ENCODE results near the gene RIMS3.
"Not testable (repeated sequence)": the region's sequence is repeated elsewhere in the genome, so short reads cannot be mapped to it uniquely, and the experiment has no call there.

RIMS3 gene

GRCh38 chr1:40633931-40634376, 31.5 kb downstream of the RIMS3 start:
- Mint-ChIP-seq H3K4me1 (peaks cover 47% of the 10 kb centered on the region), H3K9me3 (no peaks in the 10 kb centered on the region), H3K36me3 (no peaks in the 10 kb centered on the region), H3K4me3 (no peak overlapping the region), H3K27ac (no peak overlapping the region)
- ATAC-seq (no peak), DNase-seq (ENCODE audit: low spot score in 2 of 2) (no peak)

- Mint-ChIP-seq H3K4me1 (peaks cover 51% of the 10 kb centered on the region), H3K27ac (no peak overlapping the region), H3K4me3 (no peak overlapping the region), H3K36me3 (no peaks in the 10 kb centered on the region), H3K9me3 (no peaks in the 10 kb centered on the region)
- ATAC-seq (no peak), DNase-seq (ENCODE audit: low spot score in 2 of 2) (no peak)
These were observed 32.0 kb downstream of the RIMS3 start for GRCh38 chr1:40633523-40633922.

GRCh38 chr1:40630488-40631223, 34.8 kb downstream of the RIMS3 start:
- ATAC-seq (no peak), DNase-seq (ENCODE audit: low spot score in 2 of 2) (no peak)
- Mint-ChIP-seq H3K4me3 (no peak overlapping the region), H3K9me3 (no peaks in the 10 kb centered on the region), H3K27ac (peak overlapping the region; percentile 66), H3K4me1 (peaks cover 45% of the 10 kb centered on the region), H3K36me3 (no peaks in the 10 kb centered on the region)

DNA sequence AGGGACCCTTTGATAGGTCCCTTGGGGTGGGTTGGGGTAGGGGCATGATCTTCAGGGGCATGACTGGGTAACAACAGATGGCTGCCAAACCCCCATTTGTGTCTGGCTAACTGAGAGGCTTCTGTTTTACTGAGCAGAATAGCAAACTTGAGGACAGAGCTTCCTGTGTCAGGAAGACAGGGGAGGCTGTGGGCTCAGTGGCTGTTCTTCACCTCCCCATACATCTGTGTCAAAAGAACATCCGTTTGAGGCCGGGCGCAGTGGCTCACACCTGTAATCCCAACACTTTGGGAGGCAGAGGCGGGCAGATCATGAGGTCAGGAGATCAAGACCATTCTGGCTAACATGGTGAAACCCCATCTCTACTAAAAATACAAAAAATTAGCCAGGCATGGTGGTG, 35.9 kb downstream of the RIMS3 start:
- H3K4me1 Mint-ChIP-seq = peaks cover 42% of the 10 kb centered on the region
- H3K4me3 Mint-ChIP-seq; H3K36me3 Mint-ChIP-seq; H3K9me3 Mint-ChIP-seq; DNase-seq (ENCODE audit: low spot score in 2 of 2): not testable (repeated sequence)
- peak; percentile 17 for ATAC-seq
- peak overlapping the region; percentile 66 for H3K27ac Mint-ChIP-seq

DNA sequence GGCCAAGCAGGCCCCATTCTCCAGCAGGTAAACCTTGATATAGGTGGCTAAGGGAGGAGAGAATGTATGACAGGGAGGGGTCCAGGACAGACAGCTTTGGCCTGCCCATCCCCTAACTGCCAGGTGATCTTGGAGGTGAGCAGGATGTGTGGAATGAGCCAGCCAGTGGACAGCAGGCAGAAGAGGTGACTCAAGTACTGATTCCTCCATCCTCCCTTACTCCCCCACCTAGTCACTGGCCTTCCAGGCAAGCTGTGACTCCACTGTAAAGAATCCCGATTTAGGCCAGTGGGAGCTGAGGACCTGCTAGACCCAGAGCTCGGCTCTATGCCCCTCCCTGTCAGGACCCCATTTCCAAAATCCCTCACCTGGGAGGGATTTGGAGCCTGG, 36.6 kb downstream of the RIMS3 start:
- Mint-ChIP-seq H3K4me3 (no peak overlapping the region), H3K4me1 (peaks cover 42% of the 10 kb centered on the region), H3K27ac (peak overlapping the region; percentile 66), H3K36me3 (no peaks in the 10 kb centered on the region), H3K9me3 (no peaks in the 10 kb centered on the region)
- ATAC-seq (no peak), DNase-seq (ENCODE audit: low spot score in 2 of 2) (no peak)

DNA sequence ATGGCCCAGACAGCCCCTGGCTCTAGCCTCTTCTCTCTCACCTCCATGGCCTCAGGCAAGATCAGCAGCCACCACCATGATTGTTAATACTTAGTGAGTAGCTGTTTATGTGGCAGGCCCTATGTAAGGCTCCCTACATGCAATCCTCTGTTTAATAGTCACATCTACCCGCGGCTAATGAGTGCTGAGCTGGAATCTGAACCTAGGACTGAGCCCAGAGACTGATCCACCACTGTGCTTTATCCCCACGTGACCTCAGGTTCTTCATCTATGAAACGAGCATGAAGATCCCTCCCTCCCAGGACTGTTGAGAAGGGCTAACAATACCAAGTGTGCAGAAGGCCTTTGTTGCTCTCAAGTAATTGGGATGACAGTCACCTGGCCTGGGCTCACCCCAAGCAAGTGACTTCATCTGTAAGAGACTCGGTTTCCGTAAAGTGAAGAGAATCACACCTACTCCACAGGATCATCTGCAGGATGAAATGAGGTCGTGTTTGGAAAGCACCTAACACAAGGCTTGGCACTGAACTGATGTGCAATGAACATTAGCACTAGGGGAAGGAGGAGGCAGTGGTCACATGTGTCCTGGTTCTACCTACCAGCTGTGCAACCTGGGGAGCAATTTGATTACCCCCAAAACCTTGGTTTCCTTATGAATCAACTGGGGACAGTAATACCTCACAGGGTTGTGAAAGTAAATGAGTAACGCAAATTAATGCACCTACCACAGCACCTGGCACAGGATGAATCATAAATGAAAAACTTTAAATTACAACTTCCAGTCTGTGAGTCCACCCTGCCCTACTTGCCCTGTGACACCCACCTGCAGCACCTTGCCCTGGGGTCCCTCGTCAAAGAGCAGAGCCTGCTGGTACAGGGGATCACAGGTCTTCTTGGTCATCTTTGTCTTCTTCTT, 37.2 kb downstream of the RIMS3 start:
- peaks cover 42% of the 10 kb centered on the region for H3K4me1 Mint-ChIP-seq
- peak overlapping the region; percentile 66 for H3K27ac Mint-ChIP-seq
- no peaks in the 10 kb centered on the region for H3K36me3 Mint-ChIP-seq
- peak in 1 of 2 donors; percentile 66 for DNase-seq (ENCODE audit: low spot score in 2 of 2)
- H3K4me3 Mint-ChIP-seq = no peak overlapping the region
- ATAC-seq = peak; percentile 92
- H3K9me3 Mint-ChIP-seq = no peaks in the 10 kb centered on the region

DNA sequence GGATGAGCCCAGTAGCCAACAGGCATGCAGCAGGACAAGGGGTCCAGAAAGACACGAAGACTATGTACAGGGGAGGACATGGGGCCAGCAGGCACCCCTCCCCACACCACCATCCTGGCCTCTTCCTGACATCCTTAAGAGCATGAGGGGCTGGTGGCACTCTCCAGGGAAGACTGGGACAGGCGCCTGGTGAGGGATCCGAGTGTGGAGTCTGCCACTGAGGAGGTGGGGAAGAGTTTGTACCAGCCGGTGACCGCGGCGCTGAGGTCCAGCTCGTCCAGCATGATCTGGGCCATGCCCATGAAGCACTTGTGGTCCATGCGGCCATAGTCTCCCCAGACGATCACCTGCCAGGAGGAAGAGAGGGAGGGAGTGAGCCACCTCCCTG, 39.1 kb downstream of the RIMS3 start:
- Mint-ChIP-seq H3K36me3 (no peaks in the 10 kb centered on the region), H3K4me3 (no peak overlapping the region), H3K9me3 (no peaks in the 10 kb centered on the region), H3K4me1 (peaks cover 42% of the 10 kb centered on the region), H3K27ac (peak overlapping the region; percentile 63)
- DNase-seq (ENCODE audit: low spot score in 2 of 2) (no peak), ATAC-seq (no peak)

DNA sequence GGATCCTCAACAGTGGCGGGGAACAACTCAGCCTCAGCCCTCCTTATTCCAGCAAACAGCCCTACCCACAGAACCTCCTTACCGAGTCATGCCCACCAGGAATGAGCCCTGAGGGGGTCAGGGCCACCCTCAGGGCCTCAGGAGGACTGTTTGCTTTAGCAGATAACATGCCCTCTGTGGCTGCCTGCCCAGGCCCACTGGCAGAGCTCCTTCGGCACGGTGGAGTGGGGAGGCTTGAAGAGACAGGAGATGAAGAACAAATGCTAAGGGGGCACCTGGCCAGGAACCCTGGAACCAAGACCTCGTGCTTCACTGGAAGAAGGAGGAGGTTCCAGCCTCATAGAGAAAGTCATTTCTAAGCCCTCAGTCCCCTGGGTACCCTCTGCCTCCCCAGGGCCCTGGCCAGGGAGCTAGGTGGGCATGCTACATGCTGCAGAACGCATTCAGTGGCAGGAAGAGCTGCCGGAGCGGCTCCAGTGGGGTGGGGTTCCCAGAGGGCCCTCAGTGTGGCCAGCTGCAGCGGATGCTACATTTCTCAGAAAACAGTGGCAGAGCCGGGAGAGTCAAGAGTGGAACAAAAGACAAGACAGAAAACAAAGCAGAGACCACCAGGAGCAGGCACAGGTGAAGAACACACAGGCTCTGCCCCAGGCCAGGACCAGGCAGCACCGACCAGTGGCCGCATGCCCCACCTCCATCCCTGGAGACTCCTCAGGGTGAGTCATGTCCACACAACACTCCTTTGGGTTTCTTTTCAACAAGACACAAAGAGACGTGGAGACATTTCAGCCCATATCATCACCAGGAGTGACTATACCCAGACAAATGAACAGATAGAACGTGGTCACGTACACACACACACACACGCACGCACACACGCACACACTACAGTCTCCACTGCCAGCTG, 39.8 kb downstream of the RIMS3 start:
- Mint-ChIP-seq H3K27ac (peak overlapping the region; percentile 63), H3K36me3 (no peaks in the 10 kb centered on the region), H3K9me3 (no peaks in the 10 kb centered on the region), H3K4me1 (peaks cover 42% of the 10 kb centered on the region), H3K4me3 (no peak overlapping the region)
- DNase-seq (ENCODE audit: low spot score in 2 of 2) (no peak), ATAC-seq (no peak)

DNA sequence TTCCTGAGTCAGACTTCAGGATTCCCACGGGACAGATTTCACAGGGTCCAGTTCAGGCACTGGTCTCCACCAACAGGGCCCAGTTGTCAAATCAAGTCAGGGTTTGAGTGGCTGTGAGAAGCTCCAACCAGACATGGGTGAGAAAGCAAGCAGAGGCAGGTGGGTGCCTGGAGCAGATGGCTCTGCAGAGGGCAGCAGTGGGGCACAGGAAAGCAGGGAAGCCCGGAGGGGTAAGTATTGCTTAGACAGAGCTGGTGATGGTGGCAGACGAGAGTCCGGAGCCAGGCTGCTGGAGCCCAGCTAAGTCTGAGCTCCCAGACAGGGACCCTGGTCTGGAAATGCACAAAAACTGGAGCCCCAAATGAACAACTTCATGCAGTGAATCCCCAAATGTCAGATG, 40.4 kb downstream of the RIMS3 start:
- ATAC-seq (no peak), DNase-seq (ENCODE audit: low spot score in 2 of 2) (no peak)

DNA sequence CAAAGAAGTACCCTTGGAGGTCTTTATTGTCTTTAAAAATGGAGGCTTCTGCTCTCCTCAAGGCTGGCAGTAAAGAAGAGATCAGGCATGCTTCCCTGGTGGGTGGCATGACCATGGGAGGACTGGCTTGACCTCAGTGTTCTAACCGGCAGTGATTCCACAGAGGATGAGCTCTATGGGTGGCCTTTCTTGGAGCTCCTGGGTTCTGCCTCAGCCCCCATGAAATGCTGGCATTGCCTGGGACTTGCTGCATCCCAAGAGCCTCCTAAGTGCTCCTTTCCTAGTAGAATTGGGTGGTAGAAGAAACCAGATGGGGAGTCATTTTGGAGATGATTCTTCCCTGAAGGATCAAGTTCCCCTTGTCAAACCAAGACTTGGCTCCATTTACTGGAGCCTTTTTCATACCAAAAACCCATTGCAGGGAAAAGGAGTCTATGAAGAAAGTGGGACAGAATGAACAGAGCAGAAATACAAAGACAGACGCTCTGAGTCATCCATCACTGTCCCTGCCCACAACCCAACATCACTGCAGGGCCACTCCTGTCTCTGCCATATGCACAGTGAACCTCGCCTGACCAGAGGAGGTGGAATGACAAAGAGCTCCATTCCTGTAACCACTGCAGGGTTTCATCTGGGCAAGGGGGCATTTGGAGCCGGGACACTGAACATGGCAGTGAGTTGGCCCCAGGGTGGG, 42.4 kb downstream of the RIMS3 start:
- H3K27ac Mint-ChIP-seq = no peak overlapping the region
- DNase-seq (ENCODE audit: low spot score in 2 of 2) (no peak), ATAC-seq (no peak)
- H3K4me3 Mint-ChIP-seq = no peak overlapping the region
- H3K36me3 Mint-ChIP-seq = no peaks in the 10 kb centered on the region
- H3K9me3 Mint-ChIP-seq = no peaks in the 10 kb centered on the region
- H3K4me1 Mint-ChIP-seq = peaks cover 16% of the 10 kb centered on the region

More for the DNA sequence above, 40.4 kb downstream of the RIMS3 start:
- no peak overlapping the region for H3K4me3 Mint-ChIP-seq
- H3K9me3 Mint-ChIP-seq = no peaks in the 10 kb centered on the region
- H3K4me1 Mint-ChIP-seq = peaks cover 36% of the 10 kb centered on the region
- H3K36me3 Mint-ChIP-seq = no peaks in the 10 kb centered on the region
- H3K27ac Mint-ChIP-seq = peak overlapping the region; percentile 63

DNA sequence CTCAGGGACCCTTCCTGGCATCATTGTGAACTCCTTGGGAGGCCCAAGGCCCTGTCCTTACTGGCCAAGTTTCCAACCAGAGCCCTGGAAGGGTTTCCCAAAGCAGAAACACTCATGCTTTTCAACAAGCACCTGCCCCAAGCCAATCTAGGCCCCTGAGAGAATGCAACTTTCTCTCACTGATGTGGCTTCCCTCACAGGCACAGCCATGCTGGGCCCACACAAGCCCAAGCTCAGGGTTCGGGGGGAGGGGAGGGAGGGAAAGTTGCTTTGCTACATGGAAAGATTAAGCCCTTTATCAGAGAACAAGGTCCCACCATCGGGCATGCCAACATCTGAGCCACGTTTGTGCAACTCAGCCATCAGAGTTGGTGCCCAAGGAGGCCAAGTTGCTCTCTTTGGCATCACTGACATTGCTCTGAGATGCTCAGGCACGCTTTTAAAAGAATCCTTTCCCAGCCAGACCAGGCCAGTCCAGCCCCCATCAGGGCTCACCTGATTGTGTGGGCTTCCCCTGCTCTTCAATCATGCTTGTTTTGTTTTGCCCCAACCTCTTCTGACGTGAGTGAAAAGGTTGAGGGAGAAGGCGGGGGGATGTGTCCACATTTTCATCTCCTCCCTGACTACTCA, 43.5 kb downstream of the RIMS3 start:
- Mint-ChIP-seq H3K9me3 (no peaks in the 10 kb centered on the region), H3K36me3 (no peaks in the 10 kb centered on the region)

DNA sequence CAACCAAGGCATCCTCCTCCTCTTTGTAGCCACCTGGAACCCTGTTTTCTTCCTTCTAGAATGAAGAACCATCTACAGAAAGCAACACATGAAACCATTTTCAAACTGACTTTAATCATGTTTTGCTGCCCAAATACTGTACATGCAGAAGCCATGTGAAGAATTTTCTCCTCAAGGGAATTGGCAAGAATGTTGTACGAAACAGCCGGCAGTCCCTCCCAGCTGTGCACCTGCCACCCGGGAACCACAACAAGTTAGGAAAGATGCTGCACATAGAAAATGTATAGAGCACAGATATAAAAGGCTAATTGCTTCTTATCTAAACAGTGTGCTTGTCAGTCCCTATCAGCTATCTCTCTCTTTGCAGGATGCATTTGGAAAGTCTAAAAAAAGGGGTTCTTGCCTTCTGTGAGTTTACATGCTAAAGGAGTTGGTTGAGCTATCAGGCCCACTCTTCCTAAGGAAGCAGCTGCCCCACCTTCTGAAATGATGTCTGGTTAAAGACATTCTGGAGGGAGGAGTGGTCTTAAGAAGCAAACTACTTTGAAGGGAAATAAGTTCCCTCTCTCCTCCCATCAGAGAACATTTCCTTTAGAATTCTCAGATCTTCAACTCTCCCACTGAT, 44.8 kb downstream of the RIMS3 start:
- Mint-ChIP-seq H3K27ac (no peak overlapping the region), H3K4me1 (peaks cover 7% of the 10 kb centered on the region), H3K4me3 (no peak overlapping the region), H3K9me3 (no peaks in the 10 kb centered on the region), H3K36me3 (no peaks in the 10 kb centered on the region)
- no peak for ATAC-seq
- DNase-seq (ENCODE audit: low spot score in 2 of 2) = no peak

More for the DNA sequence above, 43.5 kb downstream of the RIMS3 start:
- Mint-ChIP-seq H3K4me3 (no peak overlapping the region), H3K4me1 (peaks cover 12% of the 10 kb centered on the region), H3K27ac (no peak overlapping the region)
- no peak for ATAC-seq
- DNase-seq (ENCODE audit: low spot score in 2 of 2) = no peak

- Mint-ChIP-seq H3K4me1 (peaks cover 5% of the 10 kb centered on the region), H3K27ac (no peak overlapping the region), H3K36me3 (no peaks in the 10 kb centered on the region), H3K9me3 (no peaks in the 10 kb centered on the region), H3K4me3 (no peak overlapping the region)
- ATAC-seq (no peak), DNase-seq (ENCODE audit: low spot score in 2 of 2) (no peak)
These were observed 45.3 kb downstream of the RIMS3 start for GRCh38 chr1:40620150-40620549.

DNA sequence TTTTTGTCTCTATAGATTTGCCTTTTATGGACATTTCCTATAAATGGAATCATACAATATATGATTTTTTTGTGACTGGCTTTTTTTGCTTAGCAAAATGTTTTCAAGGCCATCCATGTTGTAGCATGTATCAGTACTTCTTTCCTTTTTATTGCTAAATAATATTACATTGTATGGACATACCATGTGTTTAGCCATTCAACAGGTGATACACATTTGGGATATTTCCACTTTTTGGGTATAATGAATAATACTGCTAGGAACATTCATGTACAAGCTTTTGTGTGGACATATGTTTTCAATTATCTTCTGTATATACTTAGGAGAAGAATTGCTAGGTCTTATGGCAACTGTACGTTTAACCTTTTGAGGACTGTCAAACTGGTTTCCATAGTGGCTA, 47.4 kb downstream of the RIMS3 start:
- ATAC-seq = no peak
- Mint-ChIP-seq H3K4me3 (no peak overlapping the region), H3K27ac (no peak overlapping the region), H3K36me3 (no peaks in the 10 kb centered on the region), H3K9me3 (no peaks in the 10 kb centered on the region), H3K4me1 (no peaks in the 10 kb centered on the region)
- DNase-seq (ENCODE audit: low spot score in 2 of 2) = no peak

All from stimulated activated effector memory CD8-positive, alpha-beta T cell treated with anti-CD3 and anti-CD28 coated beads, Interleukin-12 subunit alpha, Interleukin-12 subunit beta, amount 100 ng/mL, for 72 hours (primary cell).